Neural cell (in vitro differentiated cells): ENCODE measurements around the gene TEX2. TPM values are rescaled to one million over a fixed set of nuclear protein-coding genes. Genes with fewer than 3 reads are reported as not detected.

Source experiments
- H2AFZ ChIP-seq: fragments of 200-600, 300-800 bp; sonication (generic), shearing (Covaris generic); 2 replicates; pipeline ENCODE4 v1.6.0; 2014; ENCODE audit warnings: low read depth, mild to moderate bottlenecking, antibody characterized with exemption, low read length, moderate library complexity
- H3F3A ChIP-seq: fragments of 200-600 bp; shearing (Covaris generic); 2 replicates; pipeline ENCODE4 v1.6.1; 2016; ENCODE audit warnings: mild to moderate bottlenecking, moderate library complexity, mixed read lengths, antibody characterized with exemption, low read length; ENCODE audit not compliant: insufficient read depth, poor library complexity, severe bottlenecking
- H3K27ac ChIP-seq: fragments of 200-600, 300-800 bp; sonication (generic), shearing (Covaris generic); 2 replicates; pipeline ENCODE4 v1.5.1; 2014; ENCODE audit warnings: mild to moderate bottlenecking, low read length, moderate library complexity
- H3K27me3 ChIP-seq: fragments of 300-800, 200-600 bp; sonication (generic), shearing (Covaris generic); 2 replicates; pipeline ENCODE4 v1.6.0; 2014; ENCODE audit warnings: mild to moderate bottlenecking, low read depth, low read length, moderate library complexity; ENCODE audit not compliant: insufficient read depth
- H3K36me3 ChIP-seq: fragments of 300-800, 200-600 bp; sonication (generic), shearing (Covaris generic); 2 replicates; pipeline ENCODE4 v1.5.1; 2014; ENCODE audit warnings: mild to moderate bottlenecking, antibody characterized with exemption, low read length, moderate library complexity; ENCODE audit not compliant: insufficient read depth
- H3K4me2 ChIP-seq: fragments of 300-800, 200-600 bp; sonication (generic), shearing (Covaris generic); 2 replicates; pipeline ENCODE4 v1.6.0; 2014; ENCODE audit warnings: mild to moderate bottlenecking, low read length
- H3K4me3 ChIP-seq: fragments of 300-800, 200-600 bp; sonication (generic), shearing (Covaris generic); 2 replicates; pipeline ENCODE4 v1.5.1; 2014; ENCODE audit warnings: mild to moderate bottlenecking, low read length, moderate library complexity
- H3K79me2 ChIP-seq: fragments of 200-600 bp; shearing (Covaris generic); replicated peaks from 2 replicates; pipeline ENCODE4 v1.6.0; 2014; ENCODE audit warnings: mild to moderate bottlenecking, low read length, moderate library complexity; ENCODE audit not compliant: insufficient read depth
- H3K9ac ChIP-seq: fragments of 300-800, 200-600 bp; sonication (generic), shearing (Covaris generic); 2 replicates; pipeline ENCODE4 v1.6.1; 2016; ENCODE audit warnings: mild to moderate bottlenecking, low read length, mixed read lengths
- H3K9me2 ChIP-seq: fragments of 200-600 bp; shearing (Covaris generic); 2 replicates; pipeline ENCODE4 v1.6.1; 2016; ENCODE audit warnings: mild to moderate bottlenecking, low read length, mixed read lengths; ENCODE audit not compliant: insufficient read depth
- H3K9me3 ChIP-seq: fragments of 200-600, 300-800 bp; sonication (generic), shearing (Covaris generic); 2 replicates; pipeline ENCODE4 v1.6.1; 2016; ENCODE audit warnings: mild to moderate bottlenecking, mixed run types, low read length, moderate library complexity, mixed read lengths
- H4K20me1 ChIP-seq: fragments of 200-600 bp; shearing (Covaris generic); 2 replicates; pipeline ENCODE4 v1.6.1; 2016; ENCODE audit warnings: mild to moderate bottlenecking, mixed run types; ENCODE audit not compliant: insufficient read depth
- EP300 ChIP-seq: fragments of 450-650 bp; conservative IDR thresholded peaks from 2 replicates; pipeline ENCODE4 v1.6.1; 2014; ENCODE audit warnings: antibody characterized with exemption, mild to moderate bottlenecking, moderate library complexity; ENCODE audit not compliant: poor library complexity, severe bottlenecking
- EZH2 ChIP-seq: fragments of 200-600, 300-800 bp; shearing (Covaris generic), sonication (generic); IDR thresholded peaks from 2 replicates; pipeline ENCODE4 v1.6.1; 2014; ENCODE audit warnings: antibody characterized with exemption, low read length, borderline replicate concordance, mild to moderate bottlenecking; ENCODE audit not compliant: insufficient read depth, poor library complexity, severe bottlenecking
- MXI1 ChIP-seq: fragments of 450-650 bp; conservative IDR thresholded peaks from 2 replicates; pipeline ENCODE4 v1.6.1; 2014; ENCODE audit warnings: antibody characterized with exemption, mild to moderate bottlenecking; ENCODE audit not compliant: poor library complexity, severe bottlenecking
- POLR2AphosphoS5 ChIP-seq: IDR thresholded peaks from 2 replicates; pipeline ENCODE4 v1.6.1; 2012
- RAD21 ChIP-seq: fragments of 450-650 bp; conservative IDR thresholded peaks from 2 replicates; pipeline ENCODE4 v1.6.1; 2014; ENCODE audit warnings: antibody characterized with exemption, mild to moderate bottlenecking, moderate library complexity
- REST ChIP-seq: IDR thresholded peaks from 2 replicates; pipeline ENCODE4 v1.6.1; 2012; ENCODE audit warnings: borderline replicate concordance
- SMC3 ChIP-seq: fragments of 450-650 bp; conservative IDR thresholded peaks from 2 replicates; pipeline ENCODE4 v1.6.1; 2014; ENCODE audit warnings: antibody characterized with exemption, mild to moderate bottlenecking, moderate library complexity; ENCODE audit not compliant: poor library complexity
- TAF1 ChIP-seq: IDR thresholded peaks from 2 replicates; pipeline ENCODE4 v1.6.1; 2012; ENCODE audit warnings: low read depth
- polyA plus RNA-seq: library from polyadenylated mRNA; depleted of rRNA; stranded (reverse); fragments of >200 nt; gene quantifications from 2 replicates; pipeline ENCODE4 v1.2.3, GENCODE V29; 2014
- TF ChIP-seq, protein P1 (sequence below): fragments of 450-650 bp; IDR thresholded peaks from 2 replicates; pipeline ENCODE4 v1.5.1; 2014; ENCODE audit warnings: antibody characterized with exemption, mild to moderate bottlenecking, moderate library complexity; ENCODE audit not compliant: poor library complexity, severe bottlenecking

The TEX2 gene
- polyA plus RNA-seq, 1 donor from 2014 or later = 19.7 TPM

DNA sequence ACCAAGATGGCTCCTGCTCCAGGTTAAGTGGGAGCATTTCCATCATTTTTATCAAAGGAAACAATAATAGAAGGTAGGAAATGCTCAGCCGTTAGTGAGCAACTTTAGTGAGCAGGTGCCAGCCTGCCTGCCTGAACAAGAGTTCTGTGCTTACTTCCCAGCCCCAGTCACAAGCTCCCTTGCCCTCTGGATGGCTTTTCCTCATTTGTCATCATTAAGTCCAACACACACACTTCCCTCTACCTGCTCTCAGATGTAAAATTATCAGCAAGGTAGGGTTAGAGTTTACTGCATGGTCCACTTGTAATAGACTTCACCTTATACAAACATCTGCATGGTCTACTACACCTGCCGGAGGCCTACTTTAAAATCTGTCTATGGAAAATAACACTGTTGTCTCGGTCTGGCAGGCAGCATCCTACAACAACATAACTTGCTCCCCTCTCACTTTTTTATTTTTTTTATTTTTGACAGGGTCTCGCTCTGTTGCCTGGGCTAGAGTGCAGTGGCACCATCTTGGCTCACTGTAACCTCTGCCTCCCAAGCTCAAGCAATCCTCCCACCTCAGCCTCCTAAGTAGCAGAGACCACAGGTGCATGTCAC is 12.7 kb downstream of the TEX2 start:
- no peak overlapping the region for H2AFZ ChIP-seq
- H3K9me2 ChIP-seq = no peaks in the 10 kb centered on the region
- no peaks in the 10 kb centered on the region for H3K9me3 ChIP-seq
- H3K4me2 ChIP-seq = no peak overlapping the region
- TF ChIP-seq POLR2AphosphoS5 = no peak
- no peak for TF ChIP-seq SMC3
- TF ChIP-seq, protein P1, sequence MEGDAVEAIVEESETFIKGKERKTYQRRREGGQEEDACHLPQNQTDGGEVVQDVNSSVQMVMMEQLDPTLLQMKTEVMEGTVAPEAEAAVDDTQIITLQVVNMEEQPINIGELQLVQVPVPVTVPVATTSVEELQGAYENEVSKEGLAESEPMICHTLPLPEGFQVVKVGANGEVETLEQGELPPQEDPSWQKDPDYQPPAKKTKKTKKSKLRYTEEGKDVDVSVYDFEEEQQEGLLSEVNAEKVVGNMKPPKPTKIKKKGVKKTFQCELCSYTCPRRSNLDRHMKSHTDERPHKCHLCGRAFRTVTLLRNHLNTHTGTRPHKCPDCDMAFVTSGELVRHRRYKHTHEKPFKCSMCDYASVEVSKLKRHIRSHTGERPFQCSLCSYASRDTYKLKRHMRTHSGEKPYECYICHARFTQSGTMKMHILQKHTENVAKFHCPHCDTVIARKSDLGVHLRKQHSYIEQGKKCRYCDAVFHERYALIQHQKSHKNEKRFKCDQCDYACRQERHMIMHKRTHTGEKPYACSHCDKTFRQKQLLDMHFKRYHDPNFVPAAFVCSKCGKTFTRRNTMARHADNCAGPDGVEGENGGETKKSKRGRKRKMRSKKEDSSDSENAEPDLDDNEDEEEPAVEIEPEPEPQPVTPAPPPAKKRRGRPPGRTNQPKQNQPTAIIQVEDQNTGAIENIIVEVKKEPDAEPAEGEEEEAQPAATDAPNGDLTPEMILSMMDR = no peak
- TF ChIP-seq EZH2 = no peak
- no peak for TF ChIP-seq EP300
- no peak for TF ChIP-seq REST
- TF ChIP-seq MXI1 = no peak
- TF ChIP-seq TAF1 = no peak
- TF ChIP-seq RAD21 = no peak
- no peak overlapping the region for H3K4me3 ChIP-seq
- H3K9ac ChIP-seq = no peak overlapping the region
- no peaks in the 10 kb centered on the region for H4K20me1 ChIP-seq
- no peaks in the 10 kb centered on the region for H3K79me2 ChIP-seq
- H3K27me3 ChIP-seq = no peaks in the 10 kb centered on the region
- H3F3A ChIP-seq = no peaks in the 10 kb centered on the region
- H3K36me3 ChIP-seq = no peaks in the 10 kb centered on the region
- H3K27ac ChIP-seq = no peak overlapping the region

DNA sequence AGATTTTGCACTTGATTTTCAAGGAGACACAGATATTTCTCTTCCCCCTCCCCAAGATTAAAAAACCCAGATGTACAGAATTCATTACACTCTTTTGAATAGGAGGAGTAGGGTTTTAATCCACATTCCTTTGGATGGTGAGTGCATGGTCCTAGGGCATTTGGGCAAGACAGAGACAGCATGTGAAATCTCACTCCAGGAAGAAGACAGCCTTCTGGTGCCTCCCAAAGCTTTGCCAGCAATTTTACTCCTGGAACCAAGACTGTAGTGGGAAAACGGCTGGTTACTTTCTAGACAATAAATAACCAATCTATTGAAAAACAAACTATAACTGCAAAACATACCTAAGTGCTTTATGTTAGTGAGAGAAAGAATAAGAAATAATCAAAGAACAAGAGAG is 15.2 kb downstream of the TEX2 start:
- Histone ChIP-seq H3K9ac (no peak overlapping the region), H3K27ac (no peak overlapping the region), H4K20me1 (no peaks in the 10 kb centered on the region), H3F3A (no peaks in the 10 kb centered on the region), H3K36me3 (no peaks in the 10 kb centered on the region), H3K27me3 (no peaks in the 10 kb centered on the region), H3K9me2 (no peaks in the 10 kb centered on the region), H3K79me2 (no peaks in the 10 kb centered on the region), H3K4me2 (no peak overlapping the region), H3K4me3 (no peak overlapping the region), H3K9me3 (no peaks in the 10 kb centered on the region), H2AFZ (no peak overlapping the region)
- no peak for TF ChIP-seq REST
- TF ChIP-seq EZH2 = no peak
- no peak for TF ChIP-seq TAF1
- TF ChIP-seq POLR2AphosphoS5 = no peak
- TF ChIP-seq RAD21 = no peak
- TF ChIP-seq, protein P1 = no peak
- TF ChIP-seq SMC3 = no peak
- TF ChIP-seq EP300 = no peak
- TF ChIP-seq MXI1 = no peak
